IMR-90 (cell line): ENCODE results near the gene PRPS1. TPM values are rescaled to one million over a fixed set of nuclear protein-coding genes. Genes with fewer than 3 reads are reported as not detected.

Source experiments
- ATAC-seq: fragments of 200-7000 bp; cut with Tn5 transposase; 2 replicates; pipeline ENCODE4 v1.9.1; 2020; ENCODE audit warnings: low read depth, mild to moderate bottlenecking, moderate library complexity
- Bru-seq: library from RNA; stranded (reverse); fragments of 400-500 nt; gene quantifications from one replicate; lab custom pipeline; 2021; lab: Mats Ljungman, UMichigan
- BruChase-seq, 2 experiments: library from RNA; stranded (reverse); fragments of 400-500 nt; gene quantifications; one replicate each; lab custom pipeline; 2021; lab: Mats Ljungman, UMichigan
- BruUV-seq: library from RNA; stranded (reverse); fragments of 400-500 nt; replicated peaks from 2 replicates; lab custom pipeline; 2021; lab: Mats Ljungman, UMichigan
- CTCF ChIA-PET: fragments of 300-600 bp; formaldehyde crosslinking; extraction: SDS; loops from one replicate; lab custom pipeline; 2021; ENCODE audit warnings: antibody characterized with exemption; lab: Yijun Ruan, JAX
- POLR2A ChIA-PET: fragments of 300-600 bp; sonication (Branson Sonifier 250); formaldehyde crosslinking; loops from one replicate; lab custom pipeline; 2022; ENCODE audit warnings: antibody characterized with exemption; ENCODE audit not compliant: unreplicated experiment; lab: Charles Lee
- DNase-seq: peaks from one replicate; pipeline ENCODE4 v3.0.0; 2013
- H2AFZ ChIP-seq: replicated peaks from 2 replicates; pipeline ENCODE3; 2013; ENCODE audit warnings: low read length, mild to moderate bottlenecking; ENCODE audit not compliant: poor library complexity
- H2AK5ac ChIP-seq: 2 replicates; pipeline ENCODE4 v1.6.1; 2013; ENCODE audit warnings: low read depth, low read length, inconsistent platforms
- H2AK9ac ChIP-seq: replicated peaks from 2 replicates; pipeline ENCODE3; 2013; ENCODE audit warnings: mild to moderate bottlenecking, low read depth, low read length, moderate library complexity; ENCODE audit not compliant: poor library complexity
- H2BK120ac ChIP-seq: 2 replicates; pipeline ENCODE4 v1.6.1; 2013; ENCODE audit warnings: low read depth, low read length, inconsistent platforms
- H2BK15ac ChIP-seq: 3 replicates; pipeline ENCODE4 v1.6.1; 2013; ENCODE audit warnings: low read depth, low read length, inconsistent platforms
- H2BK20ac ChIP-seq: 2 replicates; pipeline ENCODE4 v1.6.1; 2013; ENCODE audit warnings: low read depth, mild to moderate bottlenecking, inconsistent platforms, low read length, moderate library complexity
- H2BK5ac ChIP-seq: 2 replicates; pipeline ENCODE4 v1.6.1; 2013; ENCODE audit warnings: mild to moderate bottlenecking, low read depth, low read length, inconsistent platforms; ENCODE audit not compliant: poor library complexity, severe bottlenecking
- H3K14ac ChIP-seq: replicated peaks from 2 replicates; pipeline ENCODE4 v1.6.1; 2013; ENCODE audit warnings: low read depth, low read length, inconsistent platforms
- H3K18ac ChIP-seq: 2 replicates; pipeline ENCODE4 v1.6.1; 2013; ENCODE audit warnings: low read depth, low read length, control low read depth
- H3K23ac ChIP-seq: 2 replicates; pipeline ENCODE4 v1.6.1; 2013; ENCODE audit warnings: low read depth, low read length, inconsistent platforms
- H3K27ac ChIP-seq: 2 replicates; pipeline ENCODE4 v1.5.1; 2013; ENCODE audit warnings: mild to moderate bottlenecking, control low read depth, low read length; ENCODE audit not compliant: insufficient read depth
- H3K27me3 ChIP-seq: 2 replicates; pipeline ENCODE4 v1.6.1; 2013; ENCODE audit warnings: low read length; ENCODE audit not compliant: control insufficient read depth, insufficient read depth
- H3K36me3 ChIP-seq: 2 replicates; pipeline ENCODE4 v1.6.1; 2013; ENCODE audit warnings: low read length, mixed read lengths; ENCODE audit not compliant: control insufficient read depth, insufficient read depth
- H3K4ac ChIP-seq: 2 replicates; pipeline ENCODE4 v1.6.1; 2013; ENCODE audit warnings: low read depth, low read length, inconsistent platforms
- H3K4me1 ChIP-seq: 2 replicates; pipeline ENCODE4 v1.6.1; 2013; ENCODE audit warnings: low read length, mixed read lengths; ENCODE audit not compliant: control insufficient read depth, insufficient read depth
- H3K4me2 ChIP-seq: 2 replicates; pipeline ENCODE4 v1.6.1; 2013; ENCODE audit warnings: low read depth, mild to moderate bottlenecking, control low read depth, low read length, moderate library complexity
- H3K4me3 ChIP-seq: 2 replicates; pipeline ENCODE4 v1.5.1; 2013; ENCODE audit warnings: low read depth, mild to moderate bottlenecking, control low read depth, low read length, moderate library complexity; ENCODE audit not compliant: insufficient read depth
- H3K56ac ChIP-seq: 2 replicates; pipeline ENCODE4 v1.6.1; 2013; ENCODE audit warnings: low read length, inconsistent platforms; ENCODE audit not compliant: insufficient read depth; ENCODE audit errors: extremely low read depth
- H3K79me1 ChIP-seq, 2 experiments: 2 replicates each; pipeline ENCODE4 v1.6.1; 2013; ENCODE audit warnings: low read length in 2 of 2, inconsistent platforms in 1 of 2, low read depth in 1 of 2
- H3K9ac ChIP-seq: 2 replicates; pipeline ENCODE4 v1.6.1; 2013; ENCODE audit warnings: low read depth, low read length, control low read depth
- H3K9me1 ChIP-seq: 2 replicates; pipeline ENCODE4 v1.6.1; 2013; ENCODE audit warnings: low read length, inconsistent platforms; ENCODE audit not compliant: insufficient read depth
- H3K9me3 ChIP-seq: 2 replicates; pipeline ENCODE4 v1.6.1; 2013; ENCODE audit warnings: low read length; ENCODE audit not compliant: control insufficient read depth, insufficient read depth
- H4K20me1 ChIP-seq: 2 replicates; pipeline ENCODE4 v1.6.1; 2013; ENCODE audit warnings: low read length, inconsistent platforms; ENCODE audit not compliant: insufficient read depth
- H4K5ac ChIP-seq: 2 replicates; pipeline ENCODE4 v1.6.1; 2013; ENCODE audit warnings: mild to moderate bottlenecking, low read depth, low read length, control low read depth
- H4K8ac ChIP-seq, 2 experiments: 2 replicates each; pipeline ENCODE4 v1.6.1; 2013; ENCODE audit warnings: low read depth in 2 of 2, low read length in 2 of 2, control low read depth in 1 of 2, inconsistent platforms in 1 of 2
- H4K91ac ChIP-seq: 2 replicates; pipeline ENCODE4 v1.6.1; 2013; ENCODE audit warnings: low read depth, low read length, inconsistent platforms; ENCODE audit not compliant: insufficient read depth
- CEBPB ChIP-seq: IDR thresholded peaks from 2 replicates; pipeline ENCODE4 v1.6.1; 2012; ENCODE audit warnings: low read depth, low read length, improper control_type of control experiment
- FOS ChIP-seq: fragments of 150-350 bp; IDR thresholded peaks from 2 replicates; pipeline ENCODE4 v1.6.1; 2016; ENCODE audit warnings: low read depth, low read length
- MAFK ChIP-seq: IDR thresholded peaks from 2 replicates; pipeline ENCODE4 v1.6.1; 2012; ENCODE audit warnings: low read depth, low read length, improper control_type of control experiment
- MAZ ChIP-seq: IDR thresholded peaks from 2 replicates; pipeline ENCODE4 v1.6.1; 2012; ENCODE audit warnings: low read depth, mild to moderate bottlenecking, low read length, improper control_type of control experiment, moderate library complexity, borderline replicate concordance
- POLR2A ChIP-seq: IDR thresholded peaks from 2 replicates; pipeline ENCODE4 v1.6.1; 2012; ENCODE audit warnings: mild to moderate bottlenecking, low read depth, low read length
- RAD21 ChIP-seq: IDR thresholded peaks from 2 replicates; pipeline ENCODE4 v1.6.1; 2012; ENCODE audit warnings: low read length, improper control_type of control experiment
- RCOR1 ChIP-seq: IDR thresholded peaks from 2 replicates; pipeline ENCODE4 v1.6.1; 2012; ENCODE audit warnings: mild to moderate bottlenecking, low read length, improper control_type of control experiment; ENCODE audit not compliant: insufficient replicate concordance
- RFX5 ChIP-seq: IDR thresholded peaks from 2 replicates; pipeline ENCODE4 v1.8.0; 2012; ENCODE audit warnings: low read depth, mild to moderate bottlenecking, low read length, moderate library complexity
- SMC3 ChIP-seq: fragments of 150-350 bp; IDR thresholded peaks from 2 replicates; pipeline ENCODE4 v1.6.1; 2016; ENCODE audit warnings: low read depth, mild to moderate bottlenecking, antibody characterized with exemption, low read length, moderate library complexity
- USF2 ChIP-seq: fragments of 150-350 bp; IDR thresholded peaks from 2 replicates; pipeline ENCODE4 v1.6.1; 2017; ENCODE audit warnings: mild to moderate bottlenecking, antibody characterized with exemption, low read length, low read depth
- WGBS, 2 experiments: methylation state at CpG; one replicate each; pipeline versions ENCODE4 v1.1.5 to v1.1.7; 2013; ENCODE audit warnings: missing lambda C conversion rate in 2 of 2; ENCODE audit not compliant: insufficient read length in 1 of 2; ENCODE audit errors: extremely low coverage in 2 of 2; 5-methylcytosine and 5-hydroxymethylcytosine counted together
- dilution Hi-C: fragments of 300-500 bp; cut with HindIII; formaldehyde crosslinking; loops from one replicate; pipeline ENCODE4 v1.14.3; 2018; ENCODE audit warnings: low sequenced_read_pairs; ENCODE audit not compliant: unreplicated experiment
- in situ Hi-C: fragments of 300-500 bp; cut with MboI; formaldehyde crosslinking; loops from 3 replicates; pipeline ENCODE4 v1.14.3; 2019; ENCODE audit warnings: low sequenced_read_pairs, inconsistent platforms, mixed read lengths
- intact Hi-C: fragments of 100-400 bp; cut with micrococcal nuclease; formaldehyde crosslinking; loops from 2 replicates; pipeline ENCODE4 v1.10.0; 2022
- long read RNA-seq: library from polyadenylated mRNA; unstranded; transcript quantifications from one replicate; pipeline ENCODE4 v2.0.0, GENCODE V29; 2021; ENCODE audit not compliant: unreplicated experiment
- polyA plus RNA-seq, 3 experiments: library from polyadenylated mRNA; depleted of rRNA; stranded (reverse); fragments of >200 nt; gene quantifications; 2 replicates each; pipeline ENCODE4 v1.2.3, GENCODE V29; 2012; ENCODE audit warnings: low replicate concordance in 1 of 3
- total RNA-seq: library from RNA; depleted of rRNA; stranded (reverse); fragments of >200 nt; gene quantifications from 2 replicates; pipeline ENCODE4 v1.2.3, GENCODE V29; 2012; rRNA removed
- TF ChIP-seq, protein P1 (sequence below): fragments of 150-350 bp; IDR thresholded peaks from 2 replicates; pipeline ENCODE4 v1.6.1; 2016; ENCODE audit warnings: low read depth, mild to moderate bottlenecking, low read length, moderate library complexity, borderline replicate concordance

The PRPS1 gene
- total RNA-seq (137 and 162 TPM in 2 replicates), polyA plus RNA-seq (2012; rRNA removed) (113 and 118 TPM in 2 replicates), Bru-seq, nascent RNA (percentile 78 among the genes with signal in this experiment), BruChase-seq, experiment 1, labeled RNA remaining after a 6-hour chase (percentile 75 among the genes with signal in this experiment), BruChase-seq, experiment 2, labeled RNA remaining after a 2-hour chase (percentile 70 among the genes with signal in this experiment)
- polyA plus RNA-seq (2012; cell fraction: cytosol; rRNA removed) = 38.7 and 103 TPM in 2 replicates
- polyA plus RNA-seq (2012; cell fraction: nucleus; rRNA removed; ENCODE audit: low replicate concordance) = 19.0 and 61.9 TPM in 2 replicates
- long read RNA-seq, transcript PRPS1-204 (7 exons, 2,152 nt) = major isoform, 18 of 20 reads
- long read RNA-seq, partial matches to known transcripts = 2 of 20 reads
- long read RNA-seq, other reads (novel, unspliced or antisense) = 0 of 20 reads

- ChIA-PET CTCF (interaction anchor here (0.6 to 2.0 kb wide), 2 partner anchors 90 to 611 kb away, joined by 4 to 5 read pairs; no protein-coding TSS in a partner anchor), POLR2A (interaction anchor here (0.5 kb wide), 1 partner anchor 89 kb away, joined by 4 read pairs; no protein-coding TSS in a partner anchor)
- Histone ChIP-seq H3K9ac (peak within 1 kb of the TSS; percentile 77), H3K9me1 (no peaks in the 10 kb centered on the region), H3K4me1 (no peaks in the 10 kb centered on the region), H4K5ac (no peak within 1 kb of the TSS), H3K18ac (no peak within 1 kb of the TSS), H2BK15ac (no peak within 1 kb of the TSS), H2BK120ac (no peak within 1 kb of the TSS), H3K4me2 (peak within 1 kb of the TSS; percentile 79), H2BK5ac (peak within 1 kb of the TSS; percentile 16), H3K56ac (peak within 1 kb of the TSS; percentile 41; the same call in 1 of the 2 replicates), H3K27me3 (no peaks in the 10 kb centered on the region), H4K91ac (peak within 1 kb of the TSS; percentile 34; the same call in 1 of the 2 replicates), H2AFZ (peak within 1 kb of the TSS; percentile 83), H3K14ac (peak within 1 kb of the TSS; percentile 34), H3K4ac (peak within 1 kb of the TSS; percentile 54), H2AK9ac (peak within 1 kb of the TSS; percentile 20), H2BK20ac (no peak within 1 kb of the TSS), H4K8ac (peak within 1 kb of the TSS; percentile 18 to 31; a peak in 1 of 4 replicates), H3K36me3 (no peaks in the 10 kb centered on the region), H4K20me1 (no peaks in the 10 kb centered on the region; the same call in 1 of the 2 replicates), H3K23ac (peak within 1 kb of the TSS; percentile 74), H3K4me3 (peak within 1 kb of the TSS; percentile 67), H2AK5ac (no peak within 1 kb of the TSS), H3K9me3 (no peaks in the 10 kb centered on the region; the same call in 1 of the 2 replicates), H3K27ac (peak within 1 kb of the TSS; percentile 48), H3K79me1 (peaks cover 0 to 11% of the 10 kb centered on the region in 2 experiments; a peak in 2 of 4 replicates)
- 41% methylated on average over 3 of the region's 37 CpGs; no CpG with 5 or more reads in 1 of the 2 experiments for WGBS, 2 experiments
- peak; percentile 98 for ATAC-seq
- DNase-seq = peak; percentile 95
- dilution Hi-C loops (no loop called here), in situ Hi-C loops (no loop called here), intact Hi-C loops (loop anchor here (2.0 to 10.0 kb wide), 4 partner anchors 53 to 733 kb away; no protein-coding TSS in a partner anchor)
- BruUV-seq = no TSS peak
- TF ChIP-seq SMC3 (no peak), MAZ (peak; percentile 34; the same call in 1 of the 2 replicates), USF2 (no peak), RAD21 (no peak), POLR2A (peak; percentile 76), RFX5 (no peak), RCOR1 (no peak), FOS (no peak), CEBPB (peak; percentile 19; the same call in 1 of the 2 replicates), MAFK (no peak)
- TF ChIP-seq, protein P1, sequence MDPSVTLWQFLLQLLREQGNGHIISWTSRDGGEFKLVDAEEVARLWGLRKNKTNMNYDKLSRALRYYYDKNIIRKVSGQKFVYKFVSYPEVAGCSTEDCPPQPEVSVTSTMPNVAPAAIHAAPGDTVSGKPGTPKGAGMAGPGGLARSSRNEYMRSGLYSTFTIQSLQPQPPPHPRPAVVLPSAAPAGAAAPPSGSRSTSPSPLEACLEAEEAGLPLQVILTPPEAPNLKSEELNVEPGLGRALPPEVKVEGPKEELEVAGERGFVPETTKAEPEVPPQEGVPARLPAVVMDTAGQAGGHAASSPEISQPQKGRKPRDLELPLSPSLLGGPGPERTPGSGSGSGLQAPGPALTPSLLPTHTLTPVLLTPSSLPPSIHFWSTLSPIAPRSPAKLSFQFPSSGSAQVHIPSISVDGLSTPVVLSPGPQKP = no peak
Observed at GRCh38 chrX:107627838-107628661, at the start of gene PRPS1. Gene PRPS1, plus strand, starts transcription at chrX:107628510. Its CDS starts 119 bp downstream, at chrX:107628629.
